Astrocyte of the cerebellum (primary cell): ENCODE measurements around the gene PTPN14.

ENCODE experiments used
- DNase-seq: peaks from one replicate; pipeline ENCODE4 v3.0.0-alpha.2; 2011; ENCODE audit warnings: low read depth
- H3K4me3 ChIP-seq: 2 replicates; pipeline ENCODE4 v1.5.1; 2011; ENCODE audit warnings: mild to moderate bottlenecking, low read depth, low read length, moderate library complexity
- in situ Hi-C: cut with HindIII; loops from 2 replicates; pipeline ENCODE4 v1.10.0; 2017; ENCODE audit warnings: low sequenced_read_pairs
- TF ChIP-seq, protein P1 (sequence below): IDR thresholded peaks from 2 replicates; pipeline ENCODE4 v1.5.1; 2012; ENCODE audit warnings: low read length, low read depth, moderate library complexity, mild to moderate bottlenecking; ENCODE audit errors: missing control alignments

PTPN14 gene

DNA sequence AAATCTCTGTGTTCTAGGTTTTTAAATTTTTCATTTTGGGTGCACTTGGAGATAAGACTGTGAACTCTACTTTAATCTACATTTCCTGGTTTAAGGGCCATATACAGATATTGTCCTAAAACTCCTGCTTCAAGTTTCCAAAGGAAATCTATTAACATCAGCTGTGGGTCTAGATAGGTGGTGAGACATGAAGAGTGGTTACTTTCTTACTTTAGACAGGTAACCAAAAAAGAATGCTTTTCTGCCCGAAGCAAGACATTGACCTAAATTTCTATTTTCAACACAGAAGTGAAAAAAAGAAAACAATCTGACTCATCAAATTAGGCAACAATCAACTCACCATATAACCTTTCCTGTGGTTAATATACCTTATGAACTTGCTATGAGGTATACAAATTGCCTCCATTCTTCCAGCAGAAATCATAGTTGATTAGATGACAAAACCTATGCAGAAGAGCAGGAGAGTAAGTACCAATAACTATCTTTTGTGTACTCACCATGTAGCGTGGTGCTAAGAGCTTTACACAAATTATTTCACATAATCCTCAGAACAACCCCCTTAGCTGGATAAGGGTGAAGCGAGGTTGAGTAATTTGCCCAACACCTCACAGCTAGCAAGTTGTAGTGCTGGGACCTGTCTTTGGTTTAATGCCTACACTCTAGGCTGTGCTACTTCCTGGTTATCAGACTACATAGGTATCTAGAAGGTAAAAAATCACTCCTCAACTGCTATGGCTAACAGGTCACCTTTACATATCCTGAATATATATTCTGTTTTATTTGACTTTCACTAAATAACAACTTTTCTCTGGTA lies 23.4 kb upstream of the PTPN14 start:
- no peak for DNase-seq
- in situ Hi-C loops = loop anchor here (25.0 kb wide), 1 partner anchor 238 kb away; no protein-coding TSS in a partner anchor
- no peak overlapping the region for H3K4me3 ChIP-seq
- TF ChIP-seq, protein P1, sequence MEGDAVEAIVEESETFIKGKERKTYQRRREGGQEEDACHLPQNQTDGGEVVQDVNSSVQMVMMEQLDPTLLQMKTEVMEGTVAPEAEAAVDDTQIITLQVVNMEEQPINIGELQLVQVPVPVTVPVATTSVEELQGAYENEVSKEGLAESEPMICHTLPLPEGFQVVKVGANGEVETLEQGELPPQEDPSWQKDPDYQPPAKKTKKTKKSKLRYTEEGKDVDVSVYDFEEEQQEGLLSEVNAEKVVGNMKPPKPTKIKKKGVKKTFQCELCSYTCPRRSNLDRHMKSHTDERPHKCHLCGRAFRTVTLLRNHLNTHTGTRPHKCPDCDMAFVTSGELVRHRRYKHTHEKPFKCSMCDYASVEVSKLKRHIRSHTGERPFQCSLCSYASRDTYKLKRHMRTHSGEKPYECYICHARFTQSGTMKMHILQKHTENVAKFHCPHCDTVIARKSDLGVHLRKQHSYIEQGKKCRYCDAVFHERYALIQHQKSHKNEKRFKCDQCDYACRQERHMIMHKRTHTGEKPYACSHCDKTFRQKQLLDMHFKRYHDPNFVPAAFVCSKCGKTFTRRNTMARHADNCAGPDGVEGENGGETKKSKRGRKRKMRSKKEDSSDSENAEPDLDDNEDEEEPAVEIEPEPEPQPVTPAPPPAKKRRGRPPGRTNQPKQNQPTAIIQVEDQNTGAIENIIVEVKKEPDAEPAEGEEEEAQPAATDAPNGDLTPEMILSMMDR = no peak

DNA sequence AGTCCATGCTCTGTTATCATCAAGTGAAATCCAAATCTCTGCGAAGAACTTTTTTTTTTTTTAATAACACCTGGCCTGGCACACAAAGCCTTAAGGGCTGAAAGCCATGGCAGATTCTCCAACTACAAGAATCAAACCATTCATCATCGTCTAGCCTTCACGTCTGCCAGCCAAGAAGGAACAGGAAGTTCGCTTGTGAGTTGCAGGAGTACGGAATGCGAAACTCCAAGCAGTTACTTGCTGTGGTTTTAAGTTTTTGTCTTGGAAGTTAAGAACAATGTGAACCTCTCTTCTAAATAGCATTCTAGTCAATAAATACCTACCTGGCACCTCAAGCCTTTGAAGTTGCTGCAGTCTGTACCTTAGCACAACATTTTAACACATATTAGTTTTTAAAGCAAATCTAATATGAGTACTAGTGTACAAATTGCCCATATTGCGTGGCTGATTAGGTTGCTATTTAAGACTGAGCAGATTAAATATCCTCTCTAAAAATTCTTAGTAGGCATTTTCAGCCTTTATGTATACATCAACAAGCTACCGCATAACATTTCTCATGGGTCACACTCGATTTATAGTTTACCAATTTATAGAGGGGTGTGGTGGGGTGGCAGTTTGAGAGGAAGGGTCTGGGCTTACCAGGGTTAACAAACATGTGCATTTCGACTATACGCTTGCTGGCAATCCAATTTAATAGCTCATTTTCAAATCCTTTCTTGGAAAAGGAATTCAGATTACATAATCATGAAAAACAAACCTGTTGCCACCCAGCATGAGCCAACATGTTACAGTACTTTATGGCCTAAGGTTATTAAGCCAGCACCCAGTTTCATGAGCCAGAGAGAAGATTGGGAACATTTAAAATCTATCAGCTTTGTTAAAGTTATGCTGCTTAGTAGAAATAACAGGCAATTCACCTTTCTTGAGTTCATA lies 22.2 kb upstream of the PTPN14 start:
- TF ChIP-seq, protein P1 = no peak
- in situ Hi-C loops = no loop called here
- DNase-seq = no peak
- no peak overlapping the region for H3K4me3 ChIP-seq

DNA sequence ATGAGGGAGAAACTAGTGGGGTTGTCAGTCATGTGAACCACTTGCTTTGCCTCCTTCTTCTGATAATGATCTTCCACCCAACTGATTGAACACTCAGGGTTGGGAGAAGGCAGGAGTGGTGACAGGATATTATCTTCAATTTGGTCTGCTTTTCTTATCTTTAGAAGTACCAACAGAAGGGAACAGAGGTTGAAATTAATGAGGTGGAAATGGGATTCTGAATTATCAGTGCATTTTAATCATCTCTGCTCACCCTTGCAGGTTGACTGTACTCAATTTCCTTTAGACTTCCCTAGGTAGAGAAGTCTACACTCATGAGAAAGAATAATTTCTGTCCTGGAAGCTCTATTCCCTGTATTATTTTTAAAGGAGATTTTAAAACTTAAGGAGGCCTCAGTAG lies 19.9 kb upstream of the PTPN14 start:
- in situ Hi-C loops = no loop called here
- TF ChIP-seq, protein P1 = no peak
- no peak for DNase-seq
- no peak overlapping the region for H3K4me3 ChIP-seq

DNA sequence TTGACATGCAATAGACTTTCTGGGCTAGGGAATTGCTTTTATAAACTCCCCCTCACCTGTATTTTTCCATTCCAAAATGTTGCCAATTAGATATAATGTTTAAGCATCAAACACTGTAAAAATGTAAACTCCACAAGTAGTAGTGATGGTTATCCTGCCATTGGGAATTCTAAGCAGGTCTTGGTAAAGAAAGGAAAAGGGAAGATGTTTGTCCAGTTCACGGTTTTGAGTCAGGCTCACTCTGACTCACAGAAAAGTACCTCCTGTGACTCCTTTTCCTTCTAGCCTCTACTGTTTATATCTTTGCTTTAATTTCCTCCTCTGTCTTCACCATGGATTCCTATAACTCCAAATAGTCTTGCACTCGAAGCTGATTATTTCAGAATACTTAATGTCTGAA lies 19.0 kb upstream of the PTPN14 start:
- DNase-seq = no peak
- H3K4me3 ChIP-seq = no peak overlapping the region
- in situ Hi-C loops = no loop called here
- TF ChIP-seq, protein P1 = no peak

DNA sequence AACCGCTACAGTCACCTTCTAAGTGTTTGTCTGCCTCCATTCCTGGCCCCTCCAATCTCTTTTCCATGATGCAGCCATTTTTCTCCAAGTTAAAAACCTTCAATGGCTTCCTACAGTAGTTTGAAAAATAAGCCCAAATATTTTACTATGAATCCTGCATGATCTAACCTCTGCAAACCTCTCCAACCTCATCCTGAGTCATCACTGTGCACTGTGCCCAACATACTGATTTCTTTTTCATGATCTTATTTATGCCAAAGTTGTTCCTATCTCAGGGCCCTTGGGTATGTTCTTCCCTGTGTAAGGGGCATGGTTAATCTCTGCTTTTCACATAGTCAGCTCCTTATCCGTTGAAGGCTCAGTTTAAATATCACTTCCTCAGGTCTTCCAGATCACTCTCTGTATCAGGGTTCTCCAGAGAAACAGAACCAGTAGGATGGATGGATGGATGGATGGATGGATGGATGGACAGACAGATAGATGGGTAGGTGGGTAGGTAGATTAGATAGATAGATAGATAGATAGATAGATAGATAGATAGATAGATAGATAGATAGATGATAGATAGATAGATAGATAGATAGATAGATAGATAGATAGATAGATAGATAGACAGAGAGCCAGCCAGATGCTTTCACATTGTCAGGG lies 18.1 kb upstream of the PTPN14 start:
- DNase-seq = no peak
- no peak overlapping the region for H3K4me3 ChIP-seq
- in situ Hi-C loops = no loop called here
- TF ChIP-seq, protein P1 = no peak

DNA sequence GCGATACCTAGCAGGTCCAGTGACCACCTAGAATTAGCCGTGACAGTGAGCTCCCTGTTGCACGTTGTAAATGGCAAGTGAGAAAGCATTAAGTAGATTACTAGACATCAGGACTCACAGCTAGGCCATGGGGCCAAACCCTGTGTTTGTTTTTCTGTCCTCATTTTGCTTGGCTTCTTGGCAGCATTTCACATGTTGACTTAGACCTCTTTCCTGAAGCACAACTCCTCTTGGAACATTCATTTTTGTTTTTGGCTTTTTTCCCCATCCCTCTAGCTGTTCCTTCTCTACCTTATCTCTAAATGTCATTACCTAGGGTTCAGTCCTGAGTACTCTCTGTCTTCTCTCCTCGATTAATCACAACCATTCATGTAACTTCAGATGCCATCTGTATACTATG lies 16.9 kb upstream of the PTPN14 start:
- DNase-seq = no peak
- TF ChIP-seq, protein P1 = no peak
- H3K4me3 ChIP-seq = no peak overlapping the region
- in situ Hi-C loops = no loop called here
